ENCODE measurements around the gene TRERF1. TPM values are rescaled to one million over a fixed set of nuclear protein-coding genes. Genes with fewer than 3 reads are reported as not detected.

Gene TRERF1
- total and polyA plus RNA-seq, 2 experiments from 2014 or later, result 11.2 to 20.6 TPM

GRCh38 chr6:42294759-42295158 is 157.0 kb downstream of the TRERF1 start:
- H3F3A ChIP-seq (replicated peaks; ENCODE audit: low read depth), result no peaks in the 10 kb centered on the region
- DNase-seq (ENCODE audit: low spot score) (no peak), ATAC-seq (no peak)
- Mint-ChIP-seq H3K36me3 (ENCODE audit: low read depth) (peaks cover 27% of the 10 kb centered on the region), H3K27ac (no peak overlapping the region), H3K27me3 (ENCODE audit: insufficient read depth, low read depth, poor library complexity) (peaks cover 4% of the 10 kb centered on the region), H3K9me3 (no peaks in the 10 kb centered on the region), H3K4me1 (no peaks in the 10 kb centered on the region), H3K4me3 (no peak overlapping the region)
- no peaks in the 10 kb centered on the region for H3K27me3 ChIP-seq (ENCODE audit: insufficient read depth)
- no peak overlapping the region for H2AFZ ChIP-seq
- no peak overlapping the region for H3K4me2 ChIP-seq
- 0 out of 2 replicates have a peak, but pooled peaks cover 5% of the 10 kb centered on the region for H3K9me2 ChIP-seq (ENCODE audit: insufficient read depth)
- H3K4me3 ChIP-seq, result no peak overlapping the region
- TF ChIP-seq CREB1 (CRISPR knock-in tag; IDR thresholded peaks at IDR 0.05; ENCODE audit: low read depth), result no peak
- TF ChIP-seq ZNF462 (CRISPR knock-in tag; IDR thresholded peaks at IDR 0.05), result no peak
- TF ChIP-seq EZH2 (IDR thresholded peaks at IDR 0.05; ENCODE audit: low read depth, unreplicated experiment), result no peak
- TF ChIP-seq CTCF (conservative IDR thresholded peaks at IDR 0.05; ENCODE audit: low read depth in 2 of 2), result no peak
- TF ChIP-seq STAT1 (IDR thresholded peaks at IDR 0.05; ENCODE audit: unreplicated experiment), result no peak
- TF ChIP-seq REST (IDR thresholded peaks at IDR 0.05; ENCODE audit: unreplicated experiment), result no peak
- no peak for TF ChIP-seq JUNB (IDR thresholded peaks at IDR 0.05; ENCODE audit: unreplicated experiment)
- no peak for TF ChIP-seq ZNF331 (CRISPR knock-in tag; IDR thresholded peaks at IDR 0.05; ENCODE audit: low read depth)
- no peak for TF ChIP-seq ETS1 (IDR thresholded peaks at IDR 0.05)
- TF ChIP-seq POLR2AphosphoS5 (IDR thresholded peaks at IDR 0.05; ENCODE audit: low read depth), result no peak
- no peak for TF ChIP-seq NANOG (IDR thresholded peaks at IDR 0.05; ENCODE audit: borderline replicate concordance)
- no peak for TF ChIP-seq EZH2phosphoT487 (IDR thresholded peaks at IDR 0.05; ENCODE audit: unreplicated experiment)
- TF ChIP-seq ZNF114 (CRISPR knock-in tag; IDR thresholded peaks at IDR 0.05), result no peak
- H3K4me1 ChIP-seq (ENCODE audit: insufficient read depth), result no peaks in the 10 kb centered on the region
- peaks cover 46% of the 10 kb centered on the region for H3K79me2 ChIP-seq (replicated peaks; ENCODE audit: insufficient read depth)
- peaks cover 2% of the 10 kb centered on the region; the same call in 1 of the 2 replicates for H3K36me3 ChIP-seq (ENCODE audit: insufficient read depth)
- H4K20me1 ChIP-seq (replicated peaks; ENCODE audit: insufficient read depth), result peaks cover 9% of the 10 kb centered on the region
- no peak overlapping the region for H3K27ac ChIP-seq (ENCODE audit: low read depth)

Data from GM23338 (cell line).